ENCODE data around the gene TSPAN16. TPM values are rescaled to one million over a fixed set of nuclear protein-coding genes. Genes with fewer than 3 reads are reported as not detected.

Gene TSPAN16
- total RNA-seq, 6 experiments from 2014 or later: not detected

- no peak for DNase-seq
- no peaks in the 10 kb centered on the region for H3K4me1 ChIP-seq
- no peaks in the 10 kb centered on the region for H3K9me3 ChIP-seq
- H3K36me3 ChIP-seq: no peaks in the 10 kb centered on the region
- TF ChIP-seq, protein P1, sequence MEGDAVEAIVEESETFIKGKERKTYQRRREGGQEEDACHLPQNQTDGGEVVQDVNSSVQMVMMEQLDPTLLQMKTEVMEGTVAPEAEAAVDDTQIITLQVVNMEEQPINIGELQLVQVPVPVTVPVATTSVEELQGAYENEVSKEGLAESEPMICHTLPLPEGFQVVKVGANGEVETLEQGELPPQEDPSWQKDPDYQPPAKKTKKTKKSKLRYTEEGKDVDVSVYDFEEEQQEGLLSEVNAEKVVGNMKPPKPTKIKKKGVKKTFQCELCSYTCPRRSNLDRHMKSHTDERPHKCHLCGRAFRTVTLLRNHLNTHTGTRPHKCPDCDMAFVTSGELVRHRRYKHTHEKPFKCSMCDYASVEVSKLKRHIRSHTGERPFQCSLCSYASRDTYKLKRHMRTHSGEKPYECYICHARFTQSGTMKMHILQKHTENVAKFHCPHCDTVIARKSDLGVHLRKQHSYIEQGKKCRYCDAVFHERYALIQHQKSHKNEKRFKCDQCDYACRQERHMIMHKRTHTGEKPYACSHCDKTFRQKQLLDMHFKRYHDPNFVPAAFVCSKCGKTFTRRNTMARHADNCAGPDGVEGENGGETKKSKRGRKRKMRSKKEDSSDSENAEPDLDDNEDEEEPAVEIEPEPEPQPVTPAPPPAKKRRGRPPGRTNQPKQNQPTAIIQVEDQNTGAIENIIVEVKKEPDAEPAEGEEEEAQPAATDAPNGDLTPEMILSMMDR (IDR thresholded peaks at IDR 0.05): no peak
- TF ChIP-seq POLR2A (IDR thresholded peaks at IDR 0.05): no peak
- H3K4me3 ChIP-seq: no peak overlapping the region
- H3K27me3 ChIP-seq: no peaks in the 10 kb centered on the region
- intact Hi-C loops (cut with DNase I): no loop called here
- H3K27ac ChIP-seq: peak overlapping the region in 1 of 3 donors; percentile 4
- ATAC-seq: peak in 2 of 4 donors; percentile 23 to 28
- 26% methylated on average over 5 of the region's 5 CpGs for WGBS (ENCODE audit: insufficient coverage, low coverage, low lambda C conversion rate, missing lambda C conversion rate)
Observed at GRCh38 chr19:11279505-11280236, 16.3 kb upstream of the TSPAN16 start.

GRCh38 chr19:11281356-11282049, 14.5 kb upstream of the TSPAN16 start:
- intact Hi-C loops (cut with DNase I): no loop called here
- H3K36me3 ChIP-seq: no peaks in the 10 kb centered on the region
- TF ChIP-seq, protein P1 (IDR thresholded peaks at IDR 0.05): no peak
- no peak for TF ChIP-seq POLR2A (IDR thresholded peaks at IDR 0.05)
- DNase-seq: no peak
- WGBS (ENCODE audit: insufficient coverage, low coverage, low lambda C conversion rate, missing lambda C conversion rate): 53% methylated on average over 7 of the region's 11 CpGs
- no peak overlapping the region for H3K27ac ChIP-seq
- ATAC-seq: no peak
- no peak overlapping the region for H3K4me3 ChIP-seq
- H3K4me1 ChIP-seq: no peaks in the 10 kb centered on the region
- H3K27me3 ChIP-seq: no peaks in the 10 kb centered on the region
- no peaks in the 10 kb centered on the region for H3K9me3 ChIP-seq

- H3K4me3 ChIP-seq: no peak overlapping the region
- DNase-seq (no peak), ATAC-seq (no peak)
- H3K36me3 ChIP-seq: no peaks in the 10 kb centered on the region
- 82% methylated on average over 5 of the region's 6 CpGs for WGBS (ENCODE audit: insufficient coverage, low coverage, low lambda C conversion rate, missing lambda C conversion rate)
- H3K27ac ChIP-seq: no peak overlapping the region
- intact Hi-C loops (cut with DNase I): no loop called here
- no peaks in the 10 kb centered on the region for H3K27me3 ChIP-seq
- TF ChIP-seq POLR2A (IDR thresholded peaks at IDR 0.05): no peak
- TF ChIP-seq, protein P1 (IDR thresholded peaks at IDR 0.05): no peak
- no peaks in the 10 kb centered on the region for H3K4me1 ChIP-seq
- H3K9me3 ChIP-seq: no peaks in the 10 kb centered on the region
Observed at GRCh38 chr19:11284515-11284914, 11.4 kb upstream of the TSPAN16 start.

DNA sequence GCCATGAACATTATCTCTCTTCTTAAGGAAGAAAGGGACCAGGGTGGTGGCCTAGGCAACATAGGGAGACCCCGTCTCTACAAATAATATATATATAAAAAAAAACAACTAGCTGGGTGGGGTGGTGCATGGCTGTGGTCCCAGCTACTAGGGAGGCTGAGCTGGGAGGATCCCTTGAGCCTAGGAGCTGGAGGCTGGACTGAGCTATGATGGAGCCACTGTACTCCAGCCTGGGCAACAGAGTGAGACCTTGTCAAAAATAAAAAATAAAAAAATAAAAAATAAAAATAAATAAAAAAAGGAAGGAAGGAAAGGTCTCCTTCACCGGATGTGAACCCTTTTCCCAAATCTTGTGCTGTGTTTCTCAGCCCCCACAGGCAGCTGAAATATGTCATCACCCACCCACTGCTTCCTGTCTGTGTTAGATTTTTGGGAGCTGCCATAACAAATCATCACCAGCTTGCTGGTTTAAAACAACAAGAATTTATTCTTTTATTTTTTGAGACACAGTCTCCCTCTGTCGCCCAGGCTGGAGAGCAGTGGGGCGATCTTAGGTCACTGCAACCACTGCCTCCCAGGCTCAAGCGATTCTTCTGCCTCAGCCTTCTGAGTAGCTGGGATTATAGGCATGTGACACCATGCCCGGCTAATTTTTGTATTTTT, 9.5 kb upstream of the TSPAN16 start:
- WGBS (ENCODE audit: insufficient coverage, low coverage, low lambda C conversion rate, missing lambda C conversion rate): 35% methylated on average over 3 of the region's 6 CpGs

More for the DNA sequence above, 9.5 kb upstream of the TSPAN16 start:
- Histone ChIP-seq H3K4me1 (no peaks in the 10 kb centered on the region), H3K9me3 (no peaks in the 10 kb centered on the region), H3K36me3 (no peaks in the 10 kb centered on the region), H3K4me3 (no peak overlapping the region), H3K27ac (peak overlapping the region in 1 of 3 donors; percentile 22), H3K27me3 (no peaks in the 10 kb centered on the region)
- intact Hi-C loops (cut with DNase I): no loop called here
- ATAC-seq (peak; percentile 53 to 79 (median 65)), DNase-seq (no peak)
- TF ChIP-seq, protein P1 (IDR thresholded peaks at IDR 0.05): peak in 2 of 4 donors; percentile 27 to 32
- TF ChIP-seq POLR2A (IDR thresholded peaks at IDR 0.05): no peak

Measured in right lobe of liver (tissue), 6 donors.